ENCODE results near the gene RAB11FIP3.
"Not testable (repeated sequence)": the region's sequence is repeated elsewhere in the genome, so short reads cannot be mapped to it uniquely, and the experiment has no call there.

The RAB11FIP3 gene

GRCh38 chr16:414395-415169 is 10.9 kb upstream of the RAB11FIP3 start:
- in situ Hi-C loops (cut with MboI; ENCODE audit: low sequenced_read_pairs): no loop called here

- in situ Hi-C loops (cut with MboI; ENCODE audit: low sequenced_read_pairs): not testable (repeated sequence)
These were observed 10.3 kb upstream of the RAB11FIP3 start for GRCh38 chr16:415170-415498.

- in situ Hi-C loops (cut with MboI; ENCODE audit: low sequenced_read_pairs): not testable (repeated sequence)
These were observed 3.3 kb upstream of the RAB11FIP3 start for GRCh38 chr16:422179-422578.

DNA sequence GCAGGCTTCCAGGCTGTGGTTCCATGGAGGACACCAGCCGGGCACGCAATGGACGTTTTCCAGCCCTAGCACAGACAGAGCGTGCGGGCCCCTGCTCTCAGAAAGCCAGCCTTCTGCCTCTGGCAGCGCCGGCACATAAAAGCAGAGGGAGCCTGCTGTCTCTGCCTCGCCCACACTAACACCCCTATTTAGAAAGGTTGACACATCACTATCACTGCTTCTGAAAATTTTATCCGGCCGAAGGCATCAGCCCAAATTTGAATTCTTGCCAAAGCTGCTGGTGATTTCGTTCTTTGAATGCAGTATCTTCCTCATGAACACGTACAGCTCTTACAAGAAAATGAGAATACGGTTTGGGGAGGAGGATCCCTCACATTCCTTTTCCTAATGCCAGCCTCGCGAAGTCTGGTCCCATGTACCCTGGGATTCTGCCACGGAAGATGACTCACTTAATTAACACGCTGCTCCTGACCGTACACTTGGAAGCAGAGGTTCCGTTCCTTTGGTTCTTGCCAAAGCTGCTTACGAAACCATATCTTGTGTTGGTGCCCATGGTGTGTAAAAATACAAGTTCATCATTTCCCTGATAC is 1.3 kb upstream of the RAB11FIP3 start:
- in situ Hi-C loops (cut with MboI; ENCODE audit: low sequenced_read_pairs): no loop called here

DNA sequence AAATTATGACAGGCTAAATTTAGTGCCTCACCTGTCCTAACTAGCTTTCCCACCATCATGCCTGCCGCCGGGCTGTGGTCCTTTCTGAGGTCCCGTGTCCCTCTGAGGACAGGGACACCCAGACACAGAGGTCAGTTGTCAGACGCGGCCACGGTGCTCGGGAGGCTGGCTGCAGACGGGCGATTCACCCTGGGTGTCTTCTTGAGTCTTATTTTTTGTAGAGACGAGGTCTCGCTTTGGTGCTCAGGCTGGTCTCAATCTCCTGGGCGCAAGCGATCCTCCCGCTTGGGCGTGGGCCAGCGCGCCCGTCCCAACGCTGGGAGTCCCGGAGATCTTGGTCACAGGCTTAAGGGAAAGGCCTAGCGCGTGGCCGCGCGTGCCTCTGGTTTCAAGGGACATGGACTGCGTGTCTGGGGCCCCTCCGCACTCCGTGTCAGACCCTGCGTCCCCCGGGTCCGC is 797 bp upstream of the RAB11FIP3 start:
- in situ Hi-C loops (cut with MboI; ENCODE audit: low sequenced_read_pairs): no loop called here

DNA sequence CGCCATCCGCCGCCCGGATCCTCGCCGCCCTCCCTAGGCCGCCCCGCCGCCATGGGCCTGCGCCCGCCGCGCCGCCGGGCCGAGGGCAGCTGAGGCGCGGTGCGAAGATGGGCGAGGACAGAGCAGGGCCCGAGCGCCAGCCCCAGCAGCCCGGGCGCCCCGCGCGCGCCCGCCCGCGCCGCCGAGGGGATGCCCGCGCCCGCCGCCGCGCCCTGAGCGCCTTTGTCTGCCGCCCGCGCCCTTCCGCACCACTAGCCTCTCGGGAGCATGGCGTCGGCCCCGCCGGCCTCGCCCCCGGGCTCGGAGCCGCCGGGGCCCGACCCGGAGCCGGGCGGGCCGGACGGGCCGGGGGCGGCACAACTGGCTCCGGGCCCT is 278 bp downstream of the RAB11FIP3 start:
- in situ Hi-C loops (cut with MboI; ENCODE audit: low sequenced_read_pairs): no loop called here

DNA sequence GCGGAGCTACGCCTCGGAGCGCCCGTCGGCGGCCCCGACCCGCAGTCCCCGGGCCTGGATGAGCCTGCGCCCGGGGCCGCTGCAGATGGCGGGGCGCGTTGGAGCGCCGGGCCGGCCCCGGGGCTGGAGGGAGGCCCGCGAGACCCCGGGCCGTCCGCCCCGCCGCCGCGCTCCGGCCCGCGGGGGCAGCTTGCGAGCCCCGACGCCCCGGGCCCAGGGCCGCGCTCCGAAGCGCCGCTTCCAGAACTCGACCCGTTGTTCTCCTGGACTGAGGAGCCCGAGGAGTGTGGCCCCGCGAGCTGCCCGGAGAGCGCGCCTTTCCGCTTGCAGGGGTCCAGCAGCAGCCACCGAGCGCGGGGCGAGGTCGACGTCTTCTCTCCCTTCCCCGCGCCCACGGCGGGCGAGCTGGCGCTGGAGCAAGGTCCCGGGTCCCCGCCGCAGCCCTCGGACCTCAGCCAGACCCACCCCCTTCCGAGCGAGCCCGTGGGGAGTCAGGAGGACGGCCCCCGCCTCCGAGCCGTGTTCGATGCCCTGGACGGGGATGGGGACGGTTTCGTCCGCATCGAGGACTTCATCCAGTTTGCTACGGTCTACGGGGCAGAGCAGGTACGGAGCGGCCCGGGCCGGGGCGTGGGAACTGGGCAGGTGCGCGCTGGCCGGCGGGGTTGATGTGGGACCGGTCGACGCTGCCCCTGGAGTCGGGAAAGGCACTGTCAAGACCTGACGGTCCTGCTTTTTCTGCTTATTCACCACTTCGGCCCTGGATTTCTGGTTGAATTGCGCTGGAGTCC is 861 bp downstream of the RAB11FIP3 start:
- in situ Hi-C loops (cut with MboI; ENCODE audit: low sequenced_read_pairs): no loop called here

DNA sequence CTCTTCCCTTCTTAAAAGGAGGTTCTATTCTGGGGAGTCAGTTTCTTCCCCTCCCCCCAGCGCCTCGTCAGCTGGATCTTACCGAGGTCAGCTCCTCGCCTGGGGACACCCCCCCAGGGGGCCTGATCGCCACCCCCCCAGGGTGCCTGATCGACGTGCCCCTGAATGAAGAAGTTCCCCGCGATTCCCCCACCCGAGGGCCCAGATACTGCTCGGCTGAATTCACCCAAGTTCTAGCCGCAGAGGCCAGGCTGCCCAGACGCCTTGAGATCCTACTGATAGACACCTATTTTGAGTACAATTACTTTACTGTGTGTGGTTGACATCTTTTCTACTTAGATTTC is 1.4 kb downstream of the RAB11FIP3 start:
- in situ Hi-C loops (cut with MboI; ENCODE audit: low sequenced_read_pairs): no loop called here

DNA sequence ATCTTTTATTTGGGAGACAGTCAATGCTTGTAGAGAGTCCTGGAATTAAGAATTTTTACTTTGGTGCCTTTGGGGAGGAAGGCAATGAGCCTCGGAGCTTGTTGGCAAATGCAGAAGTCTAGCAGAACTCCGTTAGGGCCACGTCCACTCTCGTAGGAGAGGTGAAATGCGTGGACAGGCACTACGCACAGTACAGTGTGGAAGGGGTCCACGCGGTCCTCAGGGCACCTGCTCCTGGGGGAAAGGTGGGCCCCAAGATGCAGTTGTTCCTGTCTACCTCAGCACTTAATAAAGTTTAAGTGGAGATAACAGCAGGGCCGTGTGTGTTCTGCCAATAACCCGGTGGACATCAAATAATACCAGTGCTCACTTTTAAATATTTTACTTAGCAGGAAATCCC is 1.8 kb downstream of the RAB11FIP3 start:
- in situ Hi-C loops (cut with MboI; ENCODE audit: low sequenced_read_pairs): no loop called here

- in situ Hi-C loops (cut with MboI; ENCODE audit: low sequenced_read_pairs): no loop called here
These were observed 5.5 kb downstream of the RAB11FIP3 start for GRCh38 chr16:430904-431303.

- in situ Hi-C loops (cut with MboI; ENCODE audit: low sequenced_read_pairs): no loop called here
These were observed 15.2 kb downstream of the RAB11FIP3 start for GRCh38 chr16:440627-441026.

GRCh38 chr16:441447-441846 is 16.0 kb downstream of the RAB11FIP3 start:
- in situ Hi-C loops (cut with MboI; ENCODE audit: low sequenced_read_pairs): no loop called here

- in situ Hi-C loops (cut with MboI; ENCODE audit: low sequenced_read_pairs): no loop called here
These were observed 17.5 kb downstream of the RAB11FIP3 start for GRCh38 chr16:442976-443375.

GRCh38 chr16:444027-444426 is 18.6 kb downstream of the RAB11FIP3 start:
- in situ Hi-C loops (cut with MboI; ENCODE audit: low sequenced_read_pairs): no loop called here

DNA sequence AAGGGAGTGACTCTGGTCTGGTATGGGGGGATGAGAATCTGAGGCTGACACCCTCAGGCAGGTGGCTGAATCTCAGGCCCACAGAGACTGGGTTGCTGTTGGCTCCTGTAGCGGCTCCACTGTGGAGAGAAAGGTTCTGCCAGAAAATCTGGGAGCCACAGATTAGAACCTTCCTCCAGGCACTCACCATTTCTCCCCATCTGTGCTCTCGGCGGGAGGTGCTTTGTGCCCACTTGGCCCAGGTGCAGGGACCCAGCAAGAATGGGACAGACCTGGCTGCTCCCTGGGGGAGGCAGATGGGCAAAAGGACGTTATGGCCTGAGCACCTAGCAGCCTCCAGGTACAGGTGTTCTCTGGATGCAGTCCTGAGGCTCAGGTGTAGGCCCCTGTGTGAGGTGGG is 20.1 kb downstream of the RAB11FIP3 start:
- in situ Hi-C loops (cut with MboI; ENCODE audit: low sequenced_read_pairs): no loop called here

DNA sequence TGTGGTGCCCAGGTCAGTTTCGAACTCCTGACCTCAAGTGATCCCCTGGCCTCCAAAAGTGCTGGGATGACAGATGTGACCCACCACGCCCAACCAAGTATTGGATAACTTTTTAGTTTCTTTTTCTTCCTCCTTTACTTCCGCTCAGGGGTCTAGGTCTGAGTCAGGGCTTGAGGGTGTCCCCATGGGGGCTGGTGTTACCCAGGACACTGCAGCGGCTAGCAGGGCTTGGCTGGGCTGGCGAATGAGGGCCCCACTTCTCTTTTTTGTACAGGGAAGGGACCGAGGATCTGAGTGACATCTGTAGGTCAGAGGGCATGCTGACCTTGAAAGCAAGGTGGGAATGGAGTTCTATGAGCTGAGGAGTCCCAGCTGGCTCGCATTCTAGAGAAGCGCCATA is 24.9 kb downstream of the RAB11FIP3 start:
- in situ Hi-C loops (cut with MboI; ENCODE audit: low sequenced_read_pairs): no loop called here

- in situ Hi-C loops (cut with MboI; ENCODE audit: low sequenced_read_pairs): no loop called here
These were observed 25.5 kb downstream of the RAB11FIP3 start for GRCh38 chr16:450785-451512.

DNA sequence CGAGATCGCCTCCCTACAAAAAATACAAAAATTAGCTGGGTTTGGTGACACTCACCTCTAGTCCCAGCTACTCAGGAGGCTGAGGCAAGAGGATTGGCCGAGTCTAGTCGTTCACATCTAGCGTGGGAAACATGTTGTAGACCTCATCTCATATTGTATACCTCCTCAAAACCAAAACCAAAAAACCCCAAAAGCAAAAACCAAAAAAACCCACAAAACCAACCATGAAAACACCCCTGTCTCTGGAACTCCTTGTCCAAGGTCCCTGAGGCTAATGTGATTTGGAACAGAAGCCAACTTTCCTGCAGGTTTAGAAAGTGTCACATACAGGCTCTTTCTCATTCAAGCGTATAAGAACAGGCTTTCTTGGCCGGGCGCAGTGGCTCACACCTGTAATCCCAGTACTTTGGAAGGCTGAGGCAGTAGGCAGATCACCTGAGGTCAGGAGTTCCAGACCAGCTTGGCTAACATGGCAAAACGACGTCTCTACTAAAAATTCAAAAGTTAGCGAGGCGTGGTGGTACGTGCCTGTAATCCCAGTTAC is 29.0 kb downstream of the RAB11FIP3 start:
- in situ Hi-C loops (cut with MboI; ENCODE audit: low sequenced_read_pairs): no loop called here

DNA sequence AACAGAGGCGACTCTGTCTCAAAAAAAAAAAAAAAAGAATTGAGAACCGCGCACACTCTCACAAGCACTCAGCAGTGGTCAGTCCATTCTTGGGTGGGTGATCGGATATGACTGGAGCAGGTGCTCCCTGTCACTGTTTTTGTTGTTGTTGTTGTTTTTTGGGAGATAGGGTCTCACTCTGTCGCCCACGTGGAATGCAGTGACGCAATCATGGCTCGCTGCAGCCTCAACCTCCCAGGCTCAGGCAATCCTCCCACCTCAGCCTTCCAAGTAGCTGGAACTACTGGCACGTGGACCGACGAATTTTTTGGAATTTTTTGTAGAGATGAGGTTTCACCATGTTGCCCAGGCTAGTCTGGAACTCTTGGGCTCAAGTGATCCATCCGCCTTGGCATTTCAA is 30.0 kb downstream of the RAB11FIP3 start:
- in situ Hi-C loops (cut with MboI; ENCODE audit: low sequenced_read_pairs): no loop called here

DNA sequence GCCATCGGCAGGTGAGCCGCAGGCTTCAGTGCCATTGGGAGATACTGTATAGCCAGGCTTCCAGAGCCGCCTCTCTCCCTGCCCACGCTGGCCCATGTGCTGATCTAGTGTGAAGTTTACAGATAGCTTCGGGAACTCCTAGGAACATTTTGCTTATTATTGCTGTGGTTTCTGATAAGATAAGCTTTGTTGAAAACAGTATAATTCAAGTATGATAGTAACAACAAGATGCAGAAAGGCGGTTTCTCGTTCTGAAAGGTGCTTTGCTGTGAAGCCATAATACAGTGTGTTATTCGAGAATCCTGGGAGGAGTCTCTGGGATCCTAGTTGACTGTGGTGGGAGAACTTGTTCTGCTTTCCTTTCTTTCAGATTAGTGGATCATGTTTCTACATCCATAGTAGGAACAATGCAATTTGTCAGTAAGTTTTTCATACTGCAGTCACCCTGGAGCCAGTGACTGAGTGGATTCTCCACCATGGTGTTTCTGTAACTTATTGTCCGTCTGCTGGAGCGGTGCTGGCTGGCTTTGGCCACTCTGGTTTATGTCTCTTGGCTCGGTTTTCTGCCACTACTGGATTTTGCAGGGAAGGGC is 31.5 kb downstream of the RAB11FIP3 start:
- in situ Hi-C loops (cut with MboI; ENCODE audit: low sequenced_read_pairs): no loop called here

Data from HL-60/S4 (cell line).